Measurements from ENCODE around the gene GLB1L.

GLB1L gene

GRCh38 chr2:219285373-219285735, 40.1 kb upstream of the GLB1L start:
- H3K4me2 ChIP-seq (ENCODE audit: low read depth, low read length) = no peak overlapping the region
- H3K27ac ChIP-seq (ENCODE audit: low read length) = no peak overlapping the region
- H2AFZ ChIP-seq (ENCODE audit: low read length) = no peak overlapping the region
- DNase-seq = no peak
- TF ChIP-seq EZH2phosphoT487 (IDR thresholded peaks at IDR 0.05; ENCODE audit: low read length) (no peak), EZH2 (optimal IDR thresholded peaks at IDR 0.05; ENCODE audit: low read depth, low read length) (no peak), CTCF (IDR thresholded peaks at IDR 0.05; ENCODE audit: low read length) (no peak)
- no peaks in the 10 kb centered on the region for H3F3A ChIP-seq (ENCODE audit: insufficient read depth, low read length)
- no peaks in the 10 kb centered on the region for H4K20me1 ChIP-seq (ENCODE audit: insufficient read depth, low read length)
- H3K4me1 ChIP-seq (ENCODE audit: low read length) = peaks cover under 1% of the 10 kb centered on the region
- no peak overlapping the region for H3K9ac ChIP-seq (ENCODE audit: low read length)
- H3K9me2 ChIP-seq (replicated peaks; ENCODE audit: insufficient read depth, low read length) = no peaks in the 10 kb centered on the region
- H3K79me2 ChIP-seq (ENCODE audit: low read length) = peaks cover 4% of the 10 kb centered on the region
- no peak overlapping the region for H3K4me3 ChIP-seq (ENCODE audit: low read length)
- H3K36me3 ChIP-seq (replicated peaks; ENCODE audit: insufficient read depth, low read length) = no peaks in the 10 kb centered on the region
- H3K27me3 ChIP-seq (replicated peaks; ENCODE audit: insufficient read depth, low read length) = 0 out of 2 replicates have a peak, but pooled peaks cover 8% of the 10 kb centered on the region
- H3K9me3 ChIP-seq (replicated peaks; ENCODE audit: insufficient read depth, low read length) = no peaks in the 10 kb centered on the region

GRCh38 chr2:219284501-219285372, 39.5 kb upstream of the GLB1L start:
- no peak overlapping the region for H3K4me3 ChIP-seq (ENCODE audit: low read length)
- no peak overlapping the region for H3K9ac ChIP-seq (ENCODE audit: low read length)
- no peak overlapping the region for H3K4me2 ChIP-seq (ENCODE audit: low read depth, low read length)
- no peaks in the 10 kb centered on the region for H3K36me3 ChIP-seq (replicated peaks; ENCODE audit: insufficient read depth, low read length)
- no peak for TF ChIP-seq EZH2phosphoT487 (IDR thresholded peaks at IDR 0.05; ENCODE audit: low read length)
- TF ChIP-seq EZH2 (optimal IDR thresholded peaks at IDR 0.05; ENCODE audit: low read depth, low read length) = no peak
- TF ChIP-seq CTCF (IDR thresholded peaks at IDR 0.05; ENCODE audit: low read length) = no peak
- H3K27me3 ChIP-seq (replicated peaks; ENCODE audit: insufficient read depth, low read length) = 0 out of 2 replicates have a peak, but pooled peaks cover 4% of the 10 kb centered on the region
- H3K27ac ChIP-seq (ENCODE audit: low read length) = no peak overlapping the region
- no peaks in the 10 kb centered on the region for H3K9me3 ChIP-seq (replicated peaks; ENCODE audit: insufficient read depth, low read length)
- DNase-seq = no peak
- H3F3A ChIP-seq (ENCODE audit: insufficient read depth, low read length) = 0 out of 2 replicates have a peak, but pooled peaks cover 5% of the 10 kb centered on the region
- no peak overlapping the region for H2AFZ ChIP-seq (ENCODE audit: low read length)
- H4K20me1 ChIP-seq (ENCODE audit: insufficient read depth, low read length) = no peaks in the 10 kb centered on the region
- H3K79me2 ChIP-seq (ENCODE audit: low read length) = peaks cover 10% of the 10 kb centered on the region
- H3K4me1 ChIP-seq (ENCODE audit: low read length) = peaks cover 5% of the 10 kb centered on the region
- H3K9me2 ChIP-seq (replicated peaks; ENCODE audit: insufficient read depth, low read length) = no peaks in the 10 kb centered on the region

GRCh38 chr2:219282943-219283581, 37.8 kb upstream of the GLB1L start:
- Histone ChIP-seq H4K20me1 (ENCODE audit: insufficient read depth, low read length) (no peaks in the 10 kb centered on the region), H3K9me2 (replicated peaks; ENCODE audit: insufficient read depth, low read length) (no peaks in the 10 kb centered on the region), H3K36me3 (replicated peaks; ENCODE audit: insufficient read depth, low read length) (no peaks in the 10 kb centered on the region), H3K9ac (ENCODE audit: low read length) (no peak overlapping the region), H3K27me3 (replicated peaks; ENCODE audit: insufficient read depth, low read length) (no peaks in the 10 kb centered on the region), H3K9me3 (replicated peaks; ENCODE audit: insufficient read depth, low read length) (no peaks in the 10 kb centered on the region), H3K4me2 (ENCODE audit: low read depth, low read length) (no peak overlapping the region), H3K4me1 (ENCODE audit: low read length) (peaks cover 13% of the 10 kb centered on the region), H3K27ac (ENCODE audit: low read length) (no peak overlapping the region), H2AFZ (ENCODE audit: low read length) (no peak overlapping the region), H3F3A (ENCODE audit: insufficient read depth, low read length) (peaks cover 13% of the 10 kb centered on the region), H3K79me2 (ENCODE audit: low read length) (peaks cover 10% of the 10 kb centered on the region), H3K4me3 (ENCODE audit: low read length) (no peak overlapping the region)
- no peak for DNase-seq
- TF ChIP-seq CTCF (IDR thresholded peaks at IDR 0.05; ENCODE audit: low read length) (no peak), EZH2phosphoT487 (IDR thresholded peaks at IDR 0.05; ENCODE audit: low read length) (no peak), EZH2 (optimal IDR thresholded peaks at IDR 0.05; ENCODE audit: low read depth, low read length) (no peak)

Measured in MM.1S (cell line).